LNCAP (cell line): ENCODE results near the gene TAGLN2.

ENCODE experiments used
- TF ChIP-seq, protein P1 (sequence below): fragments of 450-650 bp; IDR thresholded peaks from 2 replicates; pipeline ENCODE4 v1.5.1; 2017; ENCODE audit warnings: mild to moderate bottlenecking

TAGLN2 gene

DNA sequence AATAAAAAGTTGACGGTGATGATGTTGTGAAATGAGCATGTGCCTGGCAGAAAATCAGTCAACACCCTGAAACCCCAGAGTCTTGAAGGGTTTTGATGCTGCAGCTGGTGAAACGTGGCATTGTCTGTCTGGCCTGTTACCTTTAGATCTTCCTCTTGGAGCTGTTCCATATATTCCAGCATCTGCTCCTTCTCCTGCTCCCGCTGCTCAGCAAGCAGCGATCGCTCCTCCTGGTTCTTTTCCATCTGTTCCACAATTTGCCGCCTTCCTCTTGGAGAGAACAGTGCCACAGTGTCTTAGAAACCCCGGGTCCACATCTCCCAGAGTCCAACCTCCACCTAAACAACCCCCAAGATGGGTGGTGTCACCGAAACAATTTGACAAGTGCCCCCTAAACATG lies 41.0 kb downstream of the TAGLN2 start:
- TF ChIP-seq, protein P1, sequence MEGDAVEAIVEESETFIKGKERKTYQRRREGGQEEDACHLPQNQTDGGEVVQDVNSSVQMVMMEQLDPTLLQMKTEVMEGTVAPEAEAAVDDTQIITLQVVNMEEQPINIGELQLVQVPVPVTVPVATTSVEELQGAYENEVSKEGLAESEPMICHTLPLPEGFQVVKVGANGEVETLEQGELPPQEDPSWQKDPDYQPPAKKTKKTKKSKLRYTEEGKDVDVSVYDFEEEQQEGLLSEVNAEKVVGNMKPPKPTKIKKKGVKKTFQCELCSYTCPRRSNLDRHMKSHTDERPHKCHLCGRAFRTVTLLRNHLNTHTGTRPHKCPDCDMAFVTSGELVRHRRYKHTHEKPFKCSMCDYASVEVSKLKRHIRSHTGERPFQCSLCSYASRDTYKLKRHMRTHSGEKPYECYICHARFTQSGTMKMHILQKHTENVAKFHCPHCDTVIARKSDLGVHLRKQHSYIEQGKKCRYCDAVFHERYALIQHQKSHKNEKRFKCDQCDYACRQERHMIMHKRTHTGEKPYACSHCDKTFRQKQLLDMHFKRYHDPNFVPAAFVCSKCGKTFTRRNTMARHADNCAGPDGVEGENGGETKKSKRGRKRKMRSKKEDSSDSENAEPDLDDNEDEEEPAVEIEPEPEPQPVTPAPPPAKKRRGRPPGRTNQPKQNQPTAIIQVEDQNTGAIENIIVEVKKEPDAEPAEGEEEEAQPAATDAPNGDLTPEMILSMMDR, result no peak

DNA sequence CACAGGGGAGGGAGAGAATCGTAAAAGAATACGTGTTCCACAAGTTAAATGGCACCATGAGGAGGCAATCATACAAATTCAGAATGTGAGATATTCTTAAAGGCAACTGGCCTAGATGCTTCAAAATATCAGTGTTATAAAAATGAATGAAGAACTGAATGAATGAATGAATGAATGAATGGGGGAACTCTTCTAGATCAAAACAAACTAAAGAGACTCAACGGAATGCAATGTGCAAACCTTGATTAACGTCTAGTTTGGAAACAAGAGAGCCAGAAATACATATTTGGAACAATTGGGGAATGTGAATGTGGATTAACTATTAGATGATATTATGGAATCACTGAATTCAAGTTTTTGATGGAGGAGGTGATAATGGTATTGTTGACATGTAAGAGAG lies 42.2 kb downstream of the TAGLN2 start:
- TF ChIP-seq, protein P1, result no peak

DNA sequence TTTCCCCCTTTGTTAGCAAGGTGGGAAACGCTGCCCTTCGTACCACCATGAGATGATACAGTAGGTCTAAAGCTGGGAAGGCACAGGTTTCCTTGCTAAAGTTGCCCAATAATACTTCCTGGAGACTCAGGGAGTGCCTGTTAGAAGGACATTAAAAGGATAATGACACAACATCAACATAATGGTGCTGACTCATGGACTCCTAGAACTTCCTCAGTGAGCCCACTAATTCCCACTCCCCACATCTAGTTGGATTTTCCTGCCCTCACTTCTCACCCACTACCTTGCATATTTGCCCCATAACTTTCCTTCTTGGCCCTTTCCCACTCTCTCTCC lies 42.8 kb downstream of the TAGLN2 start:
- TF ChIP-seq, protein P1, result no peak

DNA sequence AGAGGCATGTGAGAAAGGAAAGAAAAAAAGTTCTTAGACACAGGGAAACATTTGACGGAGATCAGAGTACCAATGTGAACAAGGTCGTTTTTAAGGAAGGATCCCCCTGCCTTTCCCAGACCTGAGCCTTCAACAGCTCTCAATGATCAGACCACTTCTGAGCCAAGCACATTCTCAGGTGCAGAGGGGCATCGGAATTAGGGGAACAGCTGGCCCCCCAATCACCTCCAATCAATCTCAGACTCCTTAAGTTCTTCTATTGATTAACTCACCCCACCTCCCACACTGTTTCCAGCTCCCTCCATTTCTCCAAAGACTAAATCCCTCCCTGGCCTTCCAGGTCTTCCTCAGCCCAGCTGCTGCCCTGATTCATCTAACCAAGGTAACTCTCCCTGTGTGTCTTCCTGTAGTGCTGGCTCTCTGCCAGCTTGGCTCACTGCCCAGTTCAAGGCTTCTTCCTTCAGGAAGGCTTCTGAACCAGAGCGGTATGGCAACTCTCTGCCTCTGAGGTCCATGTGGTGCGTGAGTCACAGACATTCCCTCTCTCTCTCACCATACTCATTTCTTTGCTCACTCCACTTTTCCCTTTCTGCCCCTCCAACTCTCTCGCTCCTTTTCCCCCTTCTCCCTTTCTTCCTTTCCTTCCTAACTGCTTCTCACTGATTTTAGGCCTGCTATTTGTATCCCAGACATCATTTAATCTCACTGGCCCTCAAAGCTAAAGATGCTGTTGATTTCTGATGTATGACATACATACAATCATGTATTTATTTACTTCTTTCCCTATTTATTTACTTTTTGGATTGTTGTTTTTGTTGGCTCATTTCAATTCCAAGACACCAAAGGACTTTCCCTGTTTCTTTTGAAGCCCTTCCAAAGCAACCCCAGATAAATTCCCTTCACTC lies 43.4 kb downstream of the TAGLN2 start:
- TF ChIP-seq, protein P1, result no peak

DNA sequence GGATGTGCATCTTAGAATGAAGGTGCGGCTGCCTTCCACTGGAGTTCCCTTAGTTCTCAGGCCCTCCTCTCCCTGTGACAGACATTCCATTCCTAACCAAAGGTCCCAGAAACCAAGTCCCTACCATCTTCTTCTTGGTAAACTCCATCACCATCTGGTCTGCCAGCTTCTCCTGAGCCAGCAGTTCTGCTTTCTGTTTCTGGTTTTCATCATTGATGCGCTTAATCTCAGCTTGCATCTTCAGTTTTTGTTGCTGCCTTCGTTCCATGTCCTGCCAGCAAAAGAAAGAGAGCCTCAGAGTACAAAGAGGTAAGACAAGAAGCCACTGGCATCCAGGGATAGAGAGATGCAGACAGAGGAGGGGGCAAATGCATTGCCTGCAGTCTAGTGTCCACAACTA lies 44.9 kb downstream of the TAGLN2 start:
- TF ChIP-seq, protein P1, result no peak

DNA sequence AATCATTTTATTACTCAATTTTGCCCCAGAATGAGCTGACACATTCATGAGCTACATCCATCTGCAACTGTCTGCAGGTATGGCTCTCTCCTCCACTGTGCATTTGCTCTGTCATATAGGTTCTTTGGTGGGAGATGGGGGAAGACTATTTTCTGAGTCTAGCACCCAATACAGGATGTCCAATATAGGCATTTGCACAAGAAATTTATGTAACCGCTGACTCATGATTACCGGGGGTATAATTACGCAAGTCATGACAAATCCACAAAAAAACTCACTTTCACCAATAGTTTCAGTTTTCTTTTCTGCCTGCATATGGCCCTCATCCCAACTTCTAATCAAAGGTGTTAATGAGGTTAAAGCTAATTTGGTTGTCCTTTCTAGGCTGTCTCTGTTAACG lies 45.3 kb downstream of the TAGLN2 start:
- TF ChIP-seq, protein P1, result no peak

DNA sequence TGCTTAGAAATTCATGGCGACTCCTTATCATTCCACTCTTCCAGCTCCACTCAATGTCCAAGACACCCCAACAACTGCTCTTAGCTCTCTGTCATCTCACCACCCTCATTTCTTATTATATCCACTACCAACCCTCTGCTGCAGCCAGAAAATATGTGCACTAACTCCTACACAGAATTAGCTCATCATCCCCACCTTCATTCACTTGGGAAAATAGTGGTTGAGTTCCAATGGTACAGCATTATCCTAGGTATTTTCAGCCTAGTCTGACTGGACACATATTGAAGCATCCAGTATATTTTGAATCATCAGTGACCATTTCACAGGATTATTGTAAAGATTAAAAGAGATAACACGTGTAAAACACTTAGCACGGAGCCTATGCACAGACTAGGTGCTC lies 46.2 kb downstream of the TAGLN2 start:
- TF ChIP-seq, protein P1, result no peak
